Activated gamma-delta T cell (primary cell): ENCODE data around the gene NUP155.
"Not testable (repeated sequence)": the region's sequence is repeated elsewhere in the genome, so short reads cannot be mapped to it uniquely, and the experiment has no call there.

ENCODE experiments used
- DNase-seq: peaks from one replicate; lab custom pipeline; 2025; lab: John Stamatoyannopoulos, UW
- total RNA-seq, 2 donors: gene quantifications; one replicate each; lab custom pipeline; 2026; lab: John Stamatoyannopoulos, UW

Gene NUP155
- total RNA-seq: 84.9 to 95.5 reads per million in 2 donors

DNA sequence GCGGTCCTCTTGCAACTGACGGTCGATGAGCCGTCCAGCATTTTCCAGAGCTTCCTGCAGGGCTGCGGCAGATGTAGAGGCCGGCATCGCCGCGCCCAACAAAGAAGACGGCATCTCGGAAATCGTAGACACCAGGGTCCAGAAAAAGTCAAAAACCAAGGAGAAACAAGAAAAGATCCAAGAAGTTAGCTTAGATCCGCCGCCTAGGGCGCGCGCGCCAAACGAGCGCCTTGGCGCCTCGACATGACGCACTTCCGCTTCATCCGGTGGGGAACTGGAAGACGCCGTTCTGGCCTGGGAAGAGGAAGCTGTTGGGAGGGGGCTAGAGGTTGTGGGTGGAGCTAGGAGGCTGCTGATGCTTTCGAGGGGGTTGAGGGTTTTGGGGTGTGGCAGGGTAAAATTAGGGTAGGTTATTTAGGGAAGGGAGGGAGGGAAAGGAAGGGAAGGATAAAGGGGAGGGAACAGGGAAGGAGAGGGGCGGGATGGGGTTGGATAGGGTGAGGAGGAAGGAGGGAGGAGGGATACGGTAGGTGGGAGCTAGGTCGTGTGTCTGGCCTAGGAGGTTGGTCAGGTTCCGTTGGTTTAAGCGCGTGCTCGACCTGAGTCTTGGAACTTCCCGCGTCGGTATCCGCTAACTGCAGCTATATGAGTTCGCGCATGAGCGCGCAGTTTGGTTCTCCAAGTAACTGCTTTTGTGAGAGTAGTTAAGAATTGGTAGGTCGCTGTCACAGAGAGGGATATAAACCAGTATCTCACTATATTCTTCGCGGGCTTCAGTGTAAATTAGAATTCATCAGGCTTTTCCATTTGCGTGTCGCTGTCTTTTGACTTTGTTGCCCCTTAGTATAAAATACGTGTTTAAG is at the start of gene NUP155:
TSS of gene NUP155 (minus strand) at position 243 of the 863 bp plus-strand sequence. CDS start at position 114, 129 bp downstream.
- peak; percentile 64 for DNase-seq

DNA sequence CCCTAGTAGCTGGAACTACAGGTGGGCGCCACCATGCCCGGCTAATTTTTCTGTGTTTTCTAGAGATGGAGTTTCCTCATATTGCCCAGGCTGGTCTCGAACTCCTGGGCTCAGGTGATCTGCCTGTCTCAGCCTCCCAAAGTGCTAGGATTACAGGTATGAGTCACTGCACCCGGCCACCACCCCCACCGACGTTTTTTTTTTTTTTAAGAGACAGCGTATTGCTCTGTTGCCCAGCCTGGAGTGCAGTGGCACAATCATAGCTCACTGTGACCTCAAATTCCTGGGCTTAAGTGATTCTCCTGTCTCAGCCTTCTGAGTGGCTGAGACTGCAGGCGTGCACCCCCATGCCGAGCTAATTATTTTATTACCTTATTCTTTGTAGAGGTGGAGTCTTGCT is 46.4 kb upstream of the NUP155 start:
- no peak for DNase-seq

DNA sequence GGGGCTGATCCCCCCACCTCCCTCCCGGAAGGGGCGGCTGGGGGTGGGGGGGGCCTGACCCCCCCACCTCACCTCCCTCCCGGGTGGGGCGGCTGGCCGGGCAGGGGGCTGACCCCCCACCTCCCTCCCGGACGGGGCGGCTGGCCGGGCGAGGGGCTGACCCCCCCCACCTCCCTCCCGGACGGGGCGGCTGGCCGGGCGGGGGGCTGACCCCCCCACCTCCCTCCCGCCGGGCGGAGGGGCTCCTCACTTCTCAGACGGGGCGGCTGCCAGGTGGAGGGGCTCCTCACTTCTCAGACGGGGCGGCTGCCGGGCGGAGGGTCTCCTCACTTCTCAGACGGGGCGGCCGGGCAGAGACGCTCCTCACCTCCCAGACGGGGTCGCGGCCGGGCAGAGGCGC is 44.5 kb upstream of the NUP155 start:
- DNase-seq: not testable (repeated sequence)

DNA sequence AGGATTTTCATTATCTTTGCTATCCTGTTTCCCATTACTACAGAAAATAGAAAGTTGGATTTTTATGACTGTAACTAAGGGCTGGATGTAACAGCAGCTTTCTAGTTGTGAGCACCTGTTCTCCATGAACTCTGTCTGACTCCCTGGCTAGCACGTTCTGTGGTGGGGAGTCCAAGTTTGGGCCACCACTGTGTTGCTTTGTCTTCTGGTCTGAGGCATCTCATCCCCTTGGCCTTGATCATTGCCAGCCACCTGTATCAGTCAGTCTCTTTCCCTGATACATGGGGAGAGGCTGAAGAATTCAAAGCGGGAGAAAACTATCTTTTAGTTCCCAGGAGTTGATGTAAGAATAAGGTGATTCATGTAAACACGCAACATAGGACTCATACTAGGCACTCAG is 41.6 kb upstream of the NUP155 start:
- no peak for DNase-seq

DNA sequence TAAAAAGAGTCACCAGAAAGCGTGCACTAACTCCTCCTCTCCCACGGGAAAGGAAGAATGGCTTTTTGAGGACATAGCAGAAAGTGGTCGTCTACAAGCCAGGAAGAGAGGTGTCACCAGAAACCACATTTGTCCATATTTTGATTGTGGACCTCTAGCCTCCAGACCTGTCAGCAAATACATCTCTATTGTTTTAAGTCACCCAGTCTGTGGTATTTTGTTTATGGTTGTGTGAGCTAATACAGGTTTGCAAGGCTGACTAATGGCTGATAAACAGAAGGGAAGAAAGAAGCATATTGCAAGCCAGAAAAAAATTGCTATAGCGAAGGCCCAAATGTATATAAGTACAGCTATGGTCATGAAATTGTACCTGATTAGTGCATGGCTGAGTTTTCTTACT is 29.6 kb upstream of the NUP155 start:
- DNase-seq: no peak

DNA sequence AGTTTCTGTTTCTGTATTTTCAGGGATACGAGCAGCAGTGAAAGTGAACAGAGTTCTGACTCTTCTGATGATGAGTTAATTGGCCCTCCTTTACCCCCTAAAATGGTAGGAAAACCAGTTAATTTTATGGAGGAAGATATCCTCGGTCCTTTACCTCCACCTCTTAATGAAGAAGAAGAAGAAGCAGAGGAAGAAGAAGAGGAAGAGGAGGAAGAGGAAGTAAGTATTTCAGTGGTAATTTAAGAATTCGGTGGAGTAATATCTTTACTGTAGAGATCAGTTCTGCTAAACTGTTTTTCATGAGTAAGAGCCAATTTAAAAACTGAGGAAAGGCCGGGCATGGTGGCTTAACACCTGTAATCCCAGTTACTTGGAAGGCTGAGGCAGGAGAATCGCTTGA is 25.4 kb upstream of the NUP155 start:
- no peak for DNase-seq

DNA sequence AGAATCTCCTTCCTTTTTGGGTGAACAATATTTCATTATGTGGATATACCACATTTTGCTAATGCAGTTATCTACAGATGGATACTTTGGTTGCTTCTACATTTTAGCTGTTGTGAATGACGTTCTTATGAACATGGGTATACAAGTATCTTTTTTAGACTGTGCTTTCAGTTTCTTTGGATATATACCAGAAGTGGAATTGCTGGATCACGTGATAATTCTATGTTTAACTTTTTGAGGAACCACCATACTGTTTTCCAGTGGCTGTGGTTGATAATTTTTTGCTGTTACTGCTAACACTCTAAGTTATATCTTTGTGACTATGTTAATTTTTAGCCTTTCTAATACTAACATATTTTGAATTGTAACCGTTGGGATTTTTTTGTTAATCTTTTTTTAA is 20.7 kb upstream of the NUP155 start:
- DNase-seq: no peak

DNA sequence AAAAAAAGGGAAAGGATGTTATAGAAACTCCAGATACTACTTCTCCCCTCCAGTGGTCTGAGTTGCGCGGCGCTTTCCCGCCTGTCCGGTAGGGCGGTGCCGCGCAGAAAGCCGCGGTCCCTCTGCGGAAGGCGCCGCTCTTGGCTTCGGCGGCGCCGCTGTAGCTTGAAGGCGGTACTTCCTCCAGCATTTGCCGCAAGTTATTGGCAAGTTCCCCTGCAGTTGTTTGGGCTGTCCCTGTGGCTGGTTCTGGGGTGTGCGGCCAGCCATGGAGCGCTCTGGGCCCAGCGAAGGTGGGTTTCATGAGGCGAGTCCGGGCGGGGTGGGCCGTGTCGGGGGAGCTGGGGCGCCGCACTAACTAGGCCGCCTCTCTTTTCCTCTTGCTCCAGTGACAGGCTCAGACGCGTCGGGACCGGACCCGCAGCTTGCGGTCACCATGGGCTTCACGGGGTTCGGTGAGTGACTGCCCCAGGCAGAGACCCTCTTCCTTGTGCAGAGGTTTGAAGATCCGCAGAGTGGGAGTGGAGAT is 8.3 kb upstream of the NUP155 start, which contains the start of gene WDR70:
TSS of gene WDR70 (plus strand) at position 219 of the 529 bp plus-strand sequence. CDS start at position 269, 50 bp downstream.
- DNase-seq: peak; percentile 66

DNA sequence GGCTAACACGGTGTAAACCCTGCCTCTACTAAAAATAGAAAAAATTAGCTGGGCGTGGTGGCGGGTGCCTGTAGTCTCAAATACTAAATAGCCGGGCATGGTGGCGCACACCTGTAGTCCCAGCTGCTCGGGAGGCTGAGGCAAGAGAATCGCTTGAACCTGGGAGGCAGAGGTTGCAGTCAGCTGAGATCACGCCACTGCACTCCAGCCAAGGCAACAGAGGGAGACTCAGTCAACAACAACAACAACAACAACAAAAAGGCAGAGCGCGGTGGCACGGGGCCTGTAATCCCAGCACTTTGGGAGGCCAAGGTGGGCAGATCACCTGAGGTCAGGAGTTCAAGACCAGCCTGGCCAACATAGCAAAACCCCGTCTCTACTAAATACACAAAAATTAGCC is 7.2 kb upstream of the NUP155 start:
- not testable (repeated sequence) for DNase-seq

DNA sequence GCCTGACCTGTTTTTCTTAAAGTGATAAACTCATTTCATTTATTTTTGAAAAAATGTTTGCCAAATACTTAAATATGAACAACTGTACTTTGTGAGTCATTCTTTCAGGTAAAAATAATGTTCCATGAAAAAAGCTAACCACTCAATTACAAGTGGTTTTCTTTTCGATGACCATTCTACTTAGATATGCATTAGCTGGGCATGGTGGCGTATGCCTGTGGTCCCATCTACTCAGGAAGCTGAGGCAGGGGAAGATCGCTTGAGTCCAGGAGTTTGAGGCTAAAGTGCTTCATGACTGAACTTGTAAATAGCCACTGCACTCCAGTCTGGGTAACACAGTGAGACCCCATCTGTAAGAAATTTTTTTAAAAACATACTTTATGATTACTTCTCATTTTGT is 4.2 kb upstream of the NUP155 start:
- DNase-seq: no peak

DNA sequence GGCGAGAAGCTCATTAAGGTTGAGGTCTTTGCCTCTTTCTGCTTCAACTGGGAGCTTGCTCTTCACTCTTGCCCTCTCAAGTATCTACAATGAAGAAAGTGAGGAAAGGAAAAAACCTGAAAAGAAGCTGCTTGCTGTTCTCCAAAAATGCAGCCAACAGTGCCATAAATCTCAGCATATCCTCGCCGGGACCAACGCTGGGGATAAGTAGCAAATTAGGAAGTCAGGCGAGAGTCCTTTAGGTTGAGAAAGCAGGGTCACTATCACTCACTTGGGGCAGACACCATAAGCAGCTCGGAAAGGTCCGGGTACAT is 399 bp downstream of the NUP155 start:
- DNase-seq: no peak

DNA sequence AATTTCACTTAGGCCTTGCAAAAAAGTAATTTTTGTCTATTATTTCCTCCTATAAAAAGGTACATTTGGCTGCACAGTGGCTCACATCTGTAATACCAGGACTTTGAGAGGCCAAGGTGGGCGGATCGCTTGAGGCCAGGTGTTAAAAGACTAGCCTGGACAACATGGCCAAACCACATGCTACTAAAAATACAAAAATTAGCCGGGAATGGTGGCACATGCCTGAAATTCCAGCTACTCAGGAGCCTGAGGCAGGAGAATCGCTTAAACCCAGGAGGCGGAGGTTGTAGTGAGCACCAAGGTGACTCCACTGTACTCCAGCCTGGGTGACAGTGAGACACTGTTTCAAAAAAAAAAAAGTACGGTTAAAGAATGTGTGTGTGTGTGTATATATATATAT is 15.7 kb downstream of the NUP155 start:
- no peak for DNase-seq

DNA sequence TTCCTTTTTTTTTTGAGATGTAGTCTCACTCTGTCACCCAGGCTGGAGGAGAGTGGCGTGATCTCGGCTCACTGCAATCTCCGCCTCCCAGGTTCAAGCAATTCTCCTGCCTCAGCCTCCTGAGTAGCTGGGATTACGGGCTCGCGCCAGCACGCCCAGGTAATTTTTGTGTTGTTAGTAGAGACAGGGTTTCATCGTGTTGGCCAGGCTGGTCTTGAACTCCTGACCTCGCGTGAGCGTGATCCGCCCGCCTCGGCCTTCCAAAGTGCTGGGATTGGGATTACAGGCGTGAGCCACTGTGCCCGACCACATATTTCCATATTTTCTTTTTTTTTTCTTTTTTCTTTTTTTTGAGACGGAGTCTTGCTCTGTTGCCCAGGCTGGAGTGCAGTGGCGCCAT is 28.2 kb downstream of the NUP155 start:
- DNase-seq: not testable (repeated sequence)

DNA sequence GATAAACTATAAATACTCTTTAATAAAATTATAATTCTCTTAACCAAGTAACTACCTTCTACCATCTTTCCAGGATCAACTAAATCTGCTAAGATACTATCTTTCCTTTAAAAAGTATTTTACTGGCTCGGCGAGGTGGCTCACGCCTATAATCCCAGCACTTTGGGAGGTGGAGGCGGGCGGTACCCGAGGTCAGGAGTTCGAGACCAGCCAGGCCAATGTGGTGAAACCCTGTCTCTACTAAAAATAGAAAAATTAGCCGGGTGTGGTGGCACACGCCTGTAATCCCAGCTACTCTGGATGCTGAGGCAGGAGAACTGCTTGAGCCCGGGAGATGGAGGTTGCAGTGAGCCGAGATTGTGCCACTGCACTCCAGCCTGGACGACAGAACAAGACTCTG is 36.2 kb downstream of the NUP155 start:
- DNase-seq: not testable (repeated sequence)

DNA sequence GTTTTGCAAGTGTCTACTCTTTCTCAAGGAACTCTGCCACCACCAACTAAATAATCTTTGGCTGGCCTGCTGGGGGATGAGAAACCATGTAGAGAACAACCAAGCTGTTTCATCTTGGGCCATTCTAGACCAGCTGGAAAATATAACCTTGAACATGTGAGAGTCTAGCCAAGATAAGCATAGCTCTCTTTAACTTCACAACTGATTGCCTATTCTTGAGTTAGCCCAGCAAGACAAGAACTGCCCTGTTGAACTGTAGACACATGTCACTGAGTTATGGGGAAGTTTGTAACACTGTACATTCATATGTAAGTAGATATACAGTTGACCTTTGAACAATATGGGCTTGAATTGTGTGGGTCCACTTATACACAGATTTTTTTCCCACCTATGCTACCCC is 44.4 kb downstream of the NUP155 start:
- no peak for DNase-seq

DNA sequence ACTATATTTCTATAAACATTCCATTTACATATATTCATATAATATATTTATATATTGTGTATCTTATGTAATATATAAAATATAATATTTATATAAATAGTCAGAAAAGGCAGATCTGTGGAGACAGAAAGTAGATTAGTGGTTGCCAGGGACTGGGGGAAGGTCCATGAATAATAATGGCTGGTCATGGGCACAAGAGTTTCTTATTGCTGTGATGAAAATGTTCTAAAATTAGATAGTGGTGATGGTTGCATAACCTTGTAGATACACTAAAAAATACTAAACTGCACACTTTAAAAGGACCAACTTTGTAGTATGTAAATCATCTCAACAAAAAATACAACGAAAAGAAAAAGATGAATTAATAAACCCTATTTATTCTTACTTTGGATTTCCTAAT is 47.3 kb downstream of the NUP155 start:
- no peak for DNase-seq

DNA sequence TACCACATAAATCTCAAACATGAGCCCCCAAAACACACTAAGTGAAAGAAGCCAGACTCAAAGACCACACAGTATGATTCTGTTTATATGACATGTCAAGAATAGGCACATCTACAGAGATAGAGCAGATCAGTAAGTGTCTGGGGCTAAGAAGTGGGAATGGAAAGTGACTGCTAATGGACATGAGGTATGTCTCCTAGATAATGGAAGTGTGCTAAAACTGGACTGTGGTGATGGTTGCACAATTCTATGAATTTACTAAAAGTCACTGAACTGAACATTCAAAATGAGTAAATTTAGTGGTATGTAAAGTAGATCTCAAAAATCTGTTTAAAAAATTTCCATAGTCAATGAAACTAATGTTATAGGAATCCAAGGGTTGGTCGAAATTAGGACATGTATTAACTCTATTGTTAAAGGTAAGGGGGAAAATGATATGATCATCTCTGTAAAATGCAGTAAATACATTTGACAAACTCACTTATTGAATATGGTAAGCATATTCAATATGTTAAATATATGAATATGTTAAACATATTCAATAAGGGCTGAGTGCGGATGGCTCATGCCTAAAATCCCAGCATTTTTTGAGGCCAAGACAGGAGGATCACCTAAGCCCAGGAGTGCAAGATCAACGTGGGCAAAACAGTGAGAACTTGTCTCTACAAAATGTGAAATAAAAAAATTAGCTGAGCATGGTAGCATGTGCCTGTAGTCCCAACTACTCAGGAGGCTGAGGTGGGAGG is 51.7 kb downstream of the NUP155 start:
- no peak for DNase-seq

DNA sequence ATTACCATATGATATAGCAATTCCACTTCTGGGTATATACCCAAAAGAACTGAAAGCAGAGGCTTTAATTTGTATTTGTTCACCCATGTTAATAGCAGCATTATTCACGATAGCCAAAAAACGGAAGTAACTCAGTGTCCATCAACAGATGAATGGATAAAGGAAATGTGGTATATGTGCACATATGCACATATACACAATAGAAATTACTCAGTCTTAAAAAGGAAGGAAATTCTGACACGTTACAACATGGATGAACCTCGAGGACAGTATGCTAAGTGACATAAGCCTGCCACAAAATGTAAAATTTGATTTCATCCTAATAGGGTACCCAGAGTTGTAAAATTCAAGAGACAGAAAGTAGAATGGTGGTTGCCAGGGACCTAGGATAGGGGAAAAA is 54.9 kb downstream of the NUP155 start:
- no peak for DNase-seq

DNA sequence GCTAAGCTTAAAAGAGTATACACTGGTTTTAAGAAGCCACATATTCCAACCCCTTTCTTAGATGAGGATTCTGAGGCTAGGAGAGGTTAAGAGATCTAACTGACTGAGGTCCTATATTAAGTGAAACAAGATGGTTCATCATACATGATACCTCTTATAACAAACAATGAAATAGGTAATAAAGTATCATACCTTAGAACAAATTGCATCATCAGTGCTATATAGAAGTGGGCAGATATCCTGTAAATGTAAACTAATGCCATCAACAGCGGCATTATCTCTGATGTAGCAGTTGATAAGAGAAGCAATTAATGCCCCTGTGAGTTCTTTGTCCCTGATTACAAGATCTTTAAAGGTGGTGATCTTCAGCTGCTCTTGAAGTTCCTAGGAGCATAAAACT is 60.5 kb downstream of the NUP155 start:
- no peak for DNase-seq

DNA sequence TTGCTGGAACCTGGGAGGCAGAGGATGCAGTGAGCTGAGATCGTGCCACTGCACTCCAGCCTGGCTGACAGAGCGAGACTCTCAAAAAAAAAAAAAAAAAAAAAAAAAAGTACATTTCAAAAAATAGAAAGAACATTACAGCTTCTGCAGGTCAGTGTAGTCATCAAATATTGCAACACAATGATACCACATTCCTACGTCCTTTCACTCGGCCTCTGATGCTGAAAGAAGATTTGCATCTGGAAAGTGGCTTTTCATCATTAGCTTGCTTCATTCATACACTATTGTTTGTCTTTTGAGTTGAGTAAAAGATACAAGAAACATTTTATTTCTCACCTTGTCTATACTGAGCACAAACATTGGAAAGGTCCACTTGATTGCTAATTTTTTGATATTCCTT is 62.1 kb downstream of the NUP155 start:
- DNase-seq: no peak

DNA sequence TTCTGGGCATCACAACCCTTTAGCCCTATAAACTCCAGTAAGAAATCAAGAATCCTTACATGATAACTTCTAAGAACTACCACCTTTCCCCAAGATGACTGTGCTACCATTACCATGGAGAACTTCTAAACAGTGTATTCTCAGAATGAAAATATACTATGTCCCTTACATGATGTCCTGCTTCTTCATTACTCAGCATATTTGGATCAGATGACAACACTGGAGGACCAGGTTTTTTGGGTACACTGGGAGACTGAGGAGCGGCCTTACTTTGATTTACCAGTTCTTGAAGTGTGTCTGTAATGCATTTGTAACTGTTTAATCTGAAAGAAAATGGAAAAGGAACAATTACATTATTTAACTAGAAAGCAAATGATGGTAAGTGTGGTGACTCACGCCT is 66.0 kb downstream of the NUP155 start:
- DNase-seq: no peak

DNA sequence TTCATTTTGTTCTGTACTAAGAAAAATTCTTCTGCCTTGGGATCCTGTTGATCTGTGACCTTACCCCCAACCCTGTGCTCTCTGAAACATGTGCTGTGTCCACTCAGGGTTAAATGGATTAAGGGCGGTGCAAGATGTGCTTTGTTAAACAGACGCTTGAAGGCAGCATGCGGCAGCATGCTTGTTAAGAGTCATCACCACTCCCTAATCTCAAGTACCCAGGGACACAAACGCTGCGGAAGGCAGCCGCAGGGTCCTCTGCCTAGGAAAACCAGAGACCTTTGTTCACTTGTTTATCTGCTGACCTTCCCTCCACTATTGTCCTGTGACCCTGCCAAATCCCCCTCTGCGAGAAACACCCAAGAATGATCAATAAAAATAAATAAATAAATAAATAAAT is 74.6 kb downstream of the NUP155 start:
- not testable (repeated sequence) for DNase-seq
